Endothelial cell of umbilical vein (primary cell): Measurements from ENCODE around the gene F5. TPM values are rescaled to one million over a fixed set of nuclear protein-coding genes. Genes with fewer than 3 reads are reported as not detected.

Experiments used
- BruUV-seq: library from RNA; stranded (reverse); fragments of 400-500 nt; replicated peaks from 2 replicates; lab custom pipeline; 2021; lab: Mats Ljungman, UMichigan
- CTCF ChIA-PET: fragments of 300-600, 350-600 bp; sonication (Branson Sonifier 250); formaldehyde crosslinking; loops from one replicate; lab custom pipeline; 2021; ENCODE audit warnings: antibody characterized with exemption, inconsistent platforms; lab: Charles Lee
- POLR2A ChIA-PET: fragments of 300-600, 350-600 bp; sonication (Branson Sonifier 250); formaldehyde crosslinking; loops from one replicate; lab custom pipeline; 2021; ENCODE audit warnings: antibody characterized with exemption, inconsistent platforms; lab: Charles Lee
- DNase-seq: peaks from one replicate; pipeline ENCODE4 v3.0.0-alpha.2; 2011; ENCODE audit warnings: low read depth, low spot score
- FAIRE-seq: peaks from 2 replicates; lab custom pipeline; 2011; peaks lifted over from hg19 to GRCh38; lab: Jason Lieb, UNC
- H2AFZ ChIP-seq: 2 replicates; pipeline ENCODE4 v1.6.0; 2012; ENCODE audit warnings: low read depth, low read length, control low read depth, inconsistent platforms
- H3K27ac ChIP-seq: 2 replicates; pipeline ENCODE4 v1.5.1; 2011; ENCODE audit warnings: low read depth, mild to moderate bottlenecking, control low read depth, low read length, moderate library complexity; ENCODE audit not compliant: insufficient read depth
- H3K27me3 ChIP-seq, 2 experiments: 2 replicates each; pipeline versions ENCODE4 v1.6.0 to v1.6.1; 2011; ENCODE audit warnings: low read length in 2 of 2, mixed read lengths in 1 of 2; ENCODE audit not compliant: control insufficient read depth in 2 of 2, insufficient read depth in 2 of 2
- H3K36me3 ChIP-seq, 2 experiments: 2 replicates in 1 of 2; 3 replicates in 1 of 2; pipeline ENCODE4 v1.5.1; 2011; ENCODE audit warnings: low read length in 2 of 2, mild to moderate bottlenecking in 1 of 2, moderate library complexity in 1 of 2; ENCODE audit not compliant: control insufficient read depth in 2 of 2, insufficient read depth in 2 of 2; ENCODE audit errors: extremely low read depth in 1 of 2
- H3K4me1 ChIP-seq: 3 replicates; pipeline ENCODE4 v1.5.1; 2011; ENCODE audit warnings: mild to moderate bottlenecking, low read length; ENCODE audit not compliant: control insufficient read depth, insufficient read depth; ENCODE audit errors: extremely low read depth
- H3K4me2 ChIP-seq: 2 replicates; pipeline ENCODE4 v1.6.1; 2011; ENCODE audit warnings: low read length, control low read depth, mixed read lengths; ENCODE audit not compliant: insufficient read depth
- H3K4me3 ChIP-seq, 3 experiments: fragments of 200-600 bp in 1 of 3; sonication (generic), shearing (Covaris generic) in 1 of 3; replicated peaks in 1 of 3; 2 replicates each; pipeline ENCODE4 v1.5.1; 2011 to 2016; ENCODE audit warnings: control low read depth in 3 of 3, low read length in 3 of 3, mild to moderate bottlenecking in 2 of 3, inconsistent platforms in 1 of 3, low read depth in 1 of 3, moderate library complexity in 1 of 3; ENCODE audit not compliant: insufficient read depth in 1 of 3
- H3K79me2 ChIP-seq: 2 replicates; pipeline ENCODE4 v1.6.0; 2012; ENCODE audit warnings: low read length, inconsistent platforms; ENCODE audit not compliant: control insufficient read depth, insufficient read depth
- H3K9ac ChIP-seq: replicated peaks from 2 replicates; pipeline ENCODE3; 2011; ENCODE audit warnings: low read length, control low read depth; ENCODE audit not compliant: insufficient read depth; ENCODE audit errors: extremely low read depth
- H3K9me1 ChIP-seq: replicated peaks from 3 replicates; pipeline ENCODE4 v1.6.0; 2011; ENCODE audit warnings: mild to moderate bottlenecking, low read length; ENCODE audit not compliant: control insufficient read depth, insufficient read depth; ENCODE audit errors: extremely low read depth
- H3K9me3 ChIP-seq: replicated peaks from 2 replicates; pipeline ENCODE4 v1.5.1; 2012; ENCODE audit warnings: low read length, inconsistent platforms; ENCODE audit not compliant: control insufficient read depth, insufficient read depth
- H4K20me1 ChIP-seq: replicated peaks from 2 replicates; pipeline ENCODE3; 2011; ENCODE audit warnings: mild to moderate bottlenecking, low read length; ENCODE audit not compliant: control insufficient read depth, insufficient read depth; ENCODE audit errors: extremely low read depth
- CTCF ChIP-seq, 2 donors: IDR thresholded peaks; 1 replicate in 1 of 2; 2 replicates in 1 of 2; pipeline ENCODE4 v1.5.1; 2011; ENCODE audit warnings: low read length in 2 of 2, mild to moderate bottlenecking in 2 of 2, moderate library complexity in 2 of 2, control low read depth in 1 of 2, inconsistent platforms in 1 of 2, low read depth in 1 of 2; ENCODE audit not compliant: insufficient read depth in 1 of 2; ENCODE audit errors: extremely low read depth in 1 of 2
- EZH2 ChIP-seq: IDR thresholded peaks from 2 replicates; pipeline ENCODE4 v1.6.1; 2012; ENCODE audit warnings: borderline replicate concordance, low read depth, mild to moderate bottlenecking, moderate library complexity, low read length, inconsistent platforms; ENCODE audit not compliant: severe bottlenecking
- FOS ChIP-seq: IDR thresholded peaks from 2 replicates; pipeline ENCODE4 v1.6.1; 2011; ENCODE audit warnings: mild to moderate bottlenecking, low read length, moderate library complexity, borderline replicate concordance; ENCODE audit not compliant: insufficient read depth
- GATA2 ChIP-seq: IDR thresholded peaks from 2 replicates; pipeline ENCODE4 v1.7.0; 2011; ENCODE audit warnings: low read depth, mild to moderate bottlenecking, moderate library complexity, mixed read lengths, low read length; ENCODE audit not compliant: insufficient read length, insufficient read depth
- JUN ChIP-seq: IDR thresholded peaks from 2 replicates; pipeline ENCODE4 v1.6.1; 2011; ENCODE audit warnings: borderline replicate concordance, low read depth; ENCODE audit not compliant: insufficient read length, insufficient read depth
- MAX ChIP-seq: IDR thresholded peaks from 2 replicates; pipeline ENCODE4 v1.6.1; 2011; ENCODE audit not compliant: insufficient read depth, insufficient read length
- MYC ChIP-seq: IDR thresholded peaks from one replicate; pipeline ENCODE4 v1.6.1; 2011; ENCODE audit warnings: mild to moderate bottlenecking, low read depth, low read length
- POLR2A ChIP-seq: IDR thresholded peaks from 2 replicates; pipeline ENCODE4 v1.6.1; 2012; ENCODE audit warnings: low read depth, mild to moderate bottlenecking, control low read depth, low read length
- POLR2AphosphoS5 ChIP-seq: IDR thresholded peaks from 2 replicates; pipeline ENCODE4 v1.6.1; 2012; ENCODE audit warnings: low read depth, mild to moderate bottlenecking, control low read depth, low read length, moderate library complexity; ENCODE audit not compliant: insufficient read depth
- dilution Hi-C: fragments of 300-500 bp; cut with MboI; formaldehyde crosslinking; loops from one replicate; pipeline ENCODE4 v1.15.0; 2019; ENCODE audit warnings: low sequenced_read_pairs; ENCODE audit not compliant: extremely low pct_ligation_motif_present
- intact Hi-C: fragments of 100-400 bp; cut with micrococcal nuclease; formaldehyde crosslinking; loops from one replicate; pipeline ENCODE4 v1.10.0; 2022
- polyA plus RNA-seq, 4 experiments: library from polyadenylated mRNA; depleted of rRNA in 3 of 4; stranded (reverse) in 3 of 4; unstranded in 1 of 4; fragments of >200 nt; gene quantifications; 2 replicates each; pipeline versions ENCODE4 v1.2.1 to v1.2.3, GENCODE V29; 2011 to 2012; ENCODE audit warnings: missing spikeins in 1 of 4
- total RNA-seq: library from RNA; stranded (reverse); gene quantifications from 2 replicates; pipeline ENCODE4 v1.2.3, GENCODE V29; 2021

F5 gene
- total and polyA plus RNA-seq, 2 donors (not counting 3 experiments of a cell fraction or from before 2014, with no cell fraction given) = not detected

- Histone ChIP-seq H3K4me1 (no peaks in the 10 kb centered on the region), H3K4me3 (no peak overlapping the region), H3K27ac (no peak overlapping the region), H4K20me1 (no peaks in the 10 kb centered on the region), H3K79me2 (no peaks in the 10 kb centered on the region), H3K4me2 (no peak overlapping the region), H3K27me3 (peaks cover 0 to 4% of the 10 kb centered on the region in 2 experiments), H3K9ac (no peak overlapping the region), H3K9me1 (no peaks in the 10 kb centered on the region), H2AFZ (no peak overlapping the region), H3K36me3 (no peaks in the 10 kb centered on the region), H3K9me3 (no peaks in the 10 kb centered on the region)
- no peak for DNase-seq
- BruUV-seq = no TSS peak
- dilution Hi-C loops (no loop called here), intact Hi-C loops (no loop called here)
- FAIRE-seq = no peak
- ChIA-PET POLR2A (no interaction called here), CTCF (interaction anchor here (1.4 to 2.7 kb wide), 2 partner anchors 127 to 209 kb away, joined by 3 to 93 read pairs; partner anchors contain the start of gene METTL18)
- TF ChIP-seq GATA2 (no peak), POLR2AphosphoS5 (no peak)
Observed at GRCh38 chr1:169585181-169585580, 1.1 kb downstream of the F5 start.

GRCh38 chr1:169584483-169585144, 1.7 kb downstream of the F5 start:
- H2AFZ ChIP-seq = no peak overlapping the region
- FAIRE-seq (no peak), DNase-seq (no peak)
- no peaks in the 10 kb centered on the region for H3K36me3 ChIP-seq
- TF ChIP-seq JUN (no peak), GATA2 (no peak), FOS (no peak), MYC (no peak), POLR2AphosphoS5 (no peak), CTCF (IDR thresholded peaks at IDR 0.05; ENCODE audit: extremely low read depth in 1 of 2, insufficient read depth in 1 of 2, low read depth in 1 of 2, low read length in 2 of 2) (no peak), MAX (no peak), POLR2A (no peak), EZH2 (no peak)
- no peaks in the 10 kb centered on the region for H3K9me3 ChIP-seq
- H3K79me2 ChIP-seq = no peaks in the 10 kb centered on the region
- intact Hi-C loops (no loop called here), dilution Hi-C loops (no loop called here)
- H3K9ac ChIP-seq = no peak overlapping the region
- no peak overlapping the region for H3K27ac ChIP-seq
- no peaks in the 10 kb centered on the region for H4K20me1 ChIP-seq
- no TSS peak for BruUV-seq
- H3K4me3 ChIP-seq = no peak overlapping the region
- CTCF ChIA-PET = interaction anchor here (1.0 kb wide), 1 partner anchor 127 kb away, joined by 4 read pairs; no protein-coding TSS in a partner anchor
- H3K27me3 ChIP-seq = peaks cover 3 to 4% of the 10 kb centered on the region in 2 experiments
- POLR2A ChIA-PET = no interaction called here
- no peak overlapping the region for H3K4me2 ChIP-seq
- H3K4me1 ChIP-seq = no peaks in the 10 kb centered on the region
- H3K9me1 ChIP-seq = no peaks in the 10 kb centered on the region
